ENCODE results near the gene TCF7. TPM values are rescaled to one million over a fixed set of nuclear protein-coding genes. Genes with fewer than 3 reads are reported as not detected.

Gene TCF7
- total RNA-seq, 1 experiment from 2014 or later: 13.0 TPM

DNA sequence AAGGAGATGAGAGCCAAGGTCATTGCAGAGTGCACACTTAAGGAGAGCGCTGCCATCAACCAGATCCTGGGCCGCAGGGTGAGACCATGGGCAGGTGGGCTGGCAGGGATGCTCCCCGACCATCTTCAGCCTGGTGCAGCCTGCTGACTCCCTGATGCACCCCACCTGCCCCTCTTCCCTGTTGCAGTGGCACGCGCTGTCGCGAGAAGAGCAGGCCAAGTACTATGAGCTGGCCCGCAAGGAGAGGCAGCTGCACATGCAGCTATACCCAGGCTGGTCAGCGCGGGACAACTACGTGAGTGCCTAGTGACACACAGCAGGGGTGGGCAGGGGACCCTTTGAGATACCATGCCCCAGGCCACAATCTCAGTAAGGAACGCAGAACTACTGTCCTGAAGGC lies 28.3 kb downstream of the TCF7 start:
- Histone ChIP-seq H2AFZ (no peak overlapping the region), H4K20me1 (ENCODE audit: insufficient read depth) (peaks cover 38% of the 10 kb centered on the region), H3K9me2 (ENCODE audit: insufficient read depth) (no peaks in the 10 kb centered on the region), H3K27me3 (ENCODE audit: insufficient read depth, low read depth) (no peaks in the 10 kb centered on the region), H3K27ac (no peak overlapping the region), H3K4me2 (no peak overlapping the region), H3K79me2 (ENCODE audit: low read depth) (peaks cover 11% of the 10 kb centered on the region; the same call in 1 of the 2 replicates), H3K9me3 (ENCODE audit: insufficient read depth, low read depth) (no peaks in the 10 kb centered on the region), H3K36me3 (ENCODE audit: low read depth) (0 out of 2 replicates have a peak, but pooled peaks cover 11% of the 10 kb centered on the region), H3K4me1 (replicated peaks; ENCODE audit: insufficient read depth) (peaks cover 19% of the 10 kb centered on the region), H3K4me3 (no peak overlapping the region), H3F3A (ENCODE audit: insufficient read depth, low read depth) (peaks cover 47% of the 10 kb centered on the region)
- intact Hi-C loops (cut with micrococcal nuclease; ENCODE audit: unreplicated experiment): loop anchor here (5.0 kb wide), 1 partner anchor 1031 kb away; no protein-coding TSS in a partner anchor
- ChIA-PET CTCF (interaction anchor here (1.6 kb wide), 1 partner anchor 103 kb away, joined by 3 read pairs; no protein-coding TSS in a partner anchor), POLR2A (ENCODE audit: unreplicated experiment) (no interaction called here)
- TF ChIP-seq, protein P1, sequence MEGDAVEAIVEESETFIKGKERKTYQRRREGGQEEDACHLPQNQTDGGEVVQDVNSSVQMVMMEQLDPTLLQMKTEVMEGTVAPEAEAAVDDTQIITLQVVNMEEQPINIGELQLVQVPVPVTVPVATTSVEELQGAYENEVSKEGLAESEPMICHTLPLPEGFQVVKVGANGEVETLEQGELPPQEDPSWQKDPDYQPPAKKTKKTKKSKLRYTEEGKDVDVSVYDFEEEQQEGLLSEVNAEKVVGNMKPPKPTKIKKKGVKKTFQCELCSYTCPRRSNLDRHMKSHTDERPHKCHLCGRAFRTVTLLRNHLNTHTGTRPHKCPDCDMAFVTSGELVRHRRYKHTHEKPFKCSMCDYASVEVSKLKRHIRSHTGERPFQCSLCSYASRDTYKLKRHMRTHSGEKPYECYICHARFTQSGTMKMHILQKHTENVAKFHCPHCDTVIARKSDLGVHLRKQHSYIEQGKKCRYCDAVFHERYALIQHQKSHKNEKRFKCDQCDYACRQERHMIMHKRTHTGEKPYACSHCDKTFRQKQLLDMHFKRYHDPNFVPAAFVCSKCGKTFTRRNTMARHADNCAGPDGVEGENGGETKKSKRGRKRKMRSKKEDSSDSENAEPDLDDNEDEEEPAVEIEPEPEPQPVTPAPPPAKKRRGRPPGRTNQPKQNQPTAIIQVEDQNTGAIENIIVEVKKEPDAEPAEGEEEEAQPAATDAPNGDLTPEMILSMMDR (conservative IDR thresholded peaks at IDR 0.05): no peak
- no peak for TF ChIP-seq EZH2 (IDR thresholded peaks at IDR 0.05; ENCODE audit: low read depth)
- no TSS peak for BruUV-seq (replicated peaks)
- no peak for DNase-seq

- Histone ChIP-seq H3K27ac (no peak overlapping the region), H3K9me3 (ENCODE audit: insufficient read depth, low read depth) (no peaks in the 10 kb centered on the region), H2AFZ (no peak overlapping the region), H3K27me3 (ENCODE audit: insufficient read depth, low read depth) (no peaks in the 10 kb centered on the region), H3K9me2 (ENCODE audit: insufficient read depth) (no peaks in the 10 kb centered on the region), H3F3A (ENCODE audit: insufficient read depth, low read depth) (peaks cover 52% of the 10 kb centered on the region), H3K4me3 (no peak overlapping the region), H3K4me2 (no peak overlapping the region), H4K20me1 (ENCODE audit: insufficient read depth) (peaks cover 38% of the 10 kb centered on the region), H3K36me3 (ENCODE audit: low read depth) (0 out of 2 replicates have a peak, but pooled peaks cover 11% of the 10 kb centered on the region), H3K79me2 (ENCODE audit: low read depth) (peaks cover 5% of the 10 kb centered on the region; the same call in 1 of the 2 replicates), H3K4me1 (replicated peaks; ENCODE audit: insufficient read depth) (peaks cover 13% of the 10 kb centered on the region)
- BruUV-seq (replicated peaks): no TSS peak
- no peak for DNase-seq
- POLR2A ChIA-PET (ENCODE audit: unreplicated experiment): no interaction called here
- TF ChIP-seq, protein P1 (conservative IDR thresholded peaks at IDR 0.05): no peak
- CTCF ChIA-PET: interaction anchor here (1.6 kb wide), 1 partner anchor 104 kb away, joined by 3 read pairs; no protein-coding TSS in a partner anchor
- intact Hi-C loops (cut with micrococcal nuclease; ENCODE audit: unreplicated experiment): loop anchor here (5.0 kb wide), 1 partner anchor 1031 kb away; no protein-coding TSS in a partner anchor
Measured at GRCh38 chr5:134143431-134143830, 28.9 kb downstream of the TCF7 start.

DNA sequence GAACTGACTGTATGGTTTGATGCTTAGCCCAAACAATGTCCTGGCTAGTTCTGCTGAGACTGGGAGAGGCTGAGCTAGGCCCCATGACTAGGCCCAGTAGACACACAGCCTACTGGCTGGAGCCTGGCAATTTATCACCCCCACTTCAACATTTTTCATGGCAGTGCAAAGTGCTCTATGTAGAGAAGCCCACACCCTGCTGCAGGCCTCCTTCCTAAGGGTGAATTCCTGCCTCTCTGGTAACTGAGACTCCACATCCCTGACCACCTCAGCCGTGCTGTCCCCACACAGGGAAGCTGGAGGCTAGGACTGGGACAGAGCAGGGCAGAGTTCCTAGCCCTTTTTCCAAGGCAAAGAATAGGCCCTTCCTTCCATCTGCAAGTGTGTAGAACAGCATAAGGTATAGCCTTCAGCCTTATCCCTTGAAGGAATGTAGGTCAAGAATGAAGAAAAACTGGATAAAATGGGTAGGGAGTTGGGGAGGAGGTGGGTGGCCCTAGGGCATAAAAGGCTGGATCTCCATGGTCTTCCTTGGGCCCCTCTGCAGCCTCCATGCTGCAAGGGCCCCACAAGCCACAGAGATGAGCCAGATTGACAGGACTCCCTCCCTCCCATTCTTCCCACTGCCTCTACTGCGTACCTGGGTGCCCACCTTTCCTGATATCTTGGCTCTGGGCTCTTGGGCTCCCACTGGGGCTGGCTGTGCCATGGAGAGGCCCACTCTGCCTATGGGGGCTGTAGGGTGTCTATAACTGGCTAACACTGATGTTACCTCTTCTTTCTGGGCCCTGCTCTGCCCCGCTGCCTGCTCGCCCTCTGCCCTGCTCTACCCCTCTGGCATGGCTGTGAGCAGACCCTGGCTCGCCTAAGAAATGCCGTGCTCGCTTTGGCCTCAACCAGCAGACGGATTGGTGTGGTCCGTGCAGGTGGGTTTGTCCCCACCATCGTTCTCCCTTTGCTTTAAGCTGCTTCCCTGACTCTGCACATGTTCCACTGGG lies 29.8 kb downstream of the TCF7 start:
- intact Hi-C loops (cut with micrococcal nuclease; ENCODE audit: unreplicated experiment): loop anchor here (5.0 kb wide), 1 partner anchor 1032 kb away; no protein-coding TSS in a partner anchor
- Histone ChIP-seq H3K4me3 (no peak overlapping the region), H2AFZ (no peak overlapping the region), H3K36me3 (ENCODE audit: low read depth) (0 out of 2 replicates have a peak, but pooled peaks cover 16% of the 10 kb centered on the region), H3K4me2 (no peak overlapping the region), H3K27ac (no peak overlapping the region), H3K9me3 (ENCODE audit: insufficient read depth, low read depth) (no peaks in the 10 kb centered on the region), H3K4me1 (replicated peaks; ENCODE audit: insufficient read depth) (peaks cover 8% of the 10 kb centered on the region; the same call in 1 of the 2 replicates), H4K20me1 (ENCODE audit: insufficient read depth) (peaks cover 41% of the 10 kb centered on the region), H3K9me2 (ENCODE audit: insufficient read depth) (no peaks in the 10 kb centered on the region), H3K79me2 (ENCODE audit: low read depth) (peaks cover 11% of the 10 kb centered on the region), H3K27me3 (ENCODE audit: insufficient read depth, low read depth) (no peaks in the 10 kb centered on the region), H3F3A (ENCODE audit: insufficient read depth, low read depth) (peaks cover 52% of the 10 kb centered on the region)
- ChIA-PET POLR2A (ENCODE audit: unreplicated experiment) (no interaction called here), CTCF (interaction anchor here (0.6 to 1.6 kb wide), 2 partner anchors 105 to 136 kb away, joined by 3 to 7 read pairs; no protein-coding TSS in a partner anchor)
- DNase-seq: no peak
- TF ChIP-seq EZH2 (IDR thresholded peaks at IDR 0.05; ENCODE audit: low read depth): no peak
- TF ChIP-seq, protein P1 (conservative IDR thresholded peaks at IDR 0.05): no peak
- no TSS peak for BruUV-seq (replicated peaks)

Measured in PC-9 (cell line).